Measurements from ENCODE around the gene OLFM1.

Gene OLFM1

GRCh38 chr9:135145312-135145711 is 57.8 kb downstream of the OLFM1 start:
- H2AFZ ChIP-seq (ENCODE audit: low read depth, low read length) = no peak overlapping the region
- no peak overlapping the region for H3K27ac ChIP-seq (ENCODE audit: low read length)
- H3K27me3 ChIP-seq (ENCODE audit: low read depth, low read length) = no peaks in the 10 kb centered on the region

GRCh38 chr9:135146241-135146640 is 58.8 kb downstream of the OLFM1 start:
- Histone ChIP-seq H3K4me3 (ENCODE audit: low read length) (no peak overlapping the region), H3K9ac (ENCODE audit: low read length) (no peak overlapping the region), H3K27me3 (ENCODE audit: low read depth, low read length) (no peaks in the 10 kb centered on the region), H3K79me2 (ENCODE audit: low read length) (no peaks in the 10 kb centered on the region), H3K4me1 (ENCODE audit: low read length) (no peaks in the 10 kb centered on the region), H3K36me3 (replicated peaks; ENCODE audit: low read depth, low read length) (no peaks in the 10 kb centered on the region), H3K4me2 (ENCODE audit: low read length) (no peak overlapping the region), H3K27ac (ENCODE audit: low read length) (no peak overlapping the region), H4K20me1 (ENCODE audit: insufficient read depth, low read length) (no peaks in the 10 kb centered on the region), H3K9me3 (ENCODE audit: insufficient read depth, low read length) (no peaks in the 10 kb centered on the region), H2AFZ (ENCODE audit: low read depth, low read length) (no peak overlapping the region)
- TF ChIP-seq CTCF (IDR thresholded peaks at IDR 0.05; ENCODE audit: low read depth, low read length) (no peak), EZH2phosphoT487 (IDR thresholded peaks at IDR 0.05; ENCODE audit: low read depth) (no peak)

More at GRCh38 chr9:135145312-135145711, 57.8 kb downstream of the OLFM1 start:
- no peaks in the 10 kb centered on the region for H3K36me3 ChIP-seq (replicated peaks; ENCODE audit: low read depth, low read length)
- TF ChIP-seq CTCF (IDR thresholded peaks at IDR 0.05; ENCODE audit: low read depth, low read length) (no peak), EZH2phosphoT487 (IDR thresholded peaks at IDR 0.05; ENCODE audit: low read depth) (no peak)
- no peak overlapping the region for H3K4me2 ChIP-seq (ENCODE audit: low read length)
- H3K9ac ChIP-seq (ENCODE audit: low read length) = no peak overlapping the region
- no peaks in the 10 kb centered on the region for H3K9me3 ChIP-seq (ENCODE audit: insufficient read depth, low read length)
- no peaks in the 10 kb centered on the region for H4K20me1 ChIP-seq (ENCODE audit: insufficient read depth, low read length)
- no peak overlapping the region for H3K4me3 ChIP-seq (ENCODE audit: low read length)
- H3K4me1 ChIP-seq (ENCODE audit: low read length) = no peaks in the 10 kb centered on the region
- no peaks in the 10 kb centered on the region for H3K79me2 ChIP-seq (ENCODE audit: low read length)

GRCh38 chr9:135146766-135147473 is 59.5 kb downstream of the OLFM1 start:
- Histone ChIP-seq H3K4me1 (ENCODE audit: low read length) (no peaks in the 10 kb centered on the region), H3K4me3 (ENCODE audit: low read length) (no peak overlapping the region), H3K9ac (ENCODE audit: low read length) (no peak overlapping the region), H3K36me3 (replicated peaks; ENCODE audit: low read depth, low read length) (no peaks in the 10 kb centered on the region), H3K27ac (ENCODE audit: low read length) (no peak overlapping the region), H3K27me3 (ENCODE audit: low read depth, low read length) (no peaks in the 10 kb centered on the region), H3K4me2 (ENCODE audit: low read length) (no peak overlapping the region), H2AFZ (ENCODE audit: low read depth, low read length) (no peak overlapping the region), H3K9me3 (ENCODE audit: insufficient read depth, low read length) (no peaks in the 10 kb centered on the region), H4K20me1 (ENCODE audit: insufficient read depth, low read length) (no peaks in the 10 kb centered on the region), H3K79me2 (ENCODE audit: low read length) (no peaks in the 10 kb centered on the region)
- TF ChIP-seq EZH2phosphoT487 (IDR thresholded peaks at IDR 0.05; ENCODE audit: low read depth) = no peak
- TF ChIP-seq CTCF (IDR thresholded peaks at IDR 0.05; ENCODE audit: low read depth, low read length) = no peak

GRCh38 chr9:135147474-135147805 is 60.0 kb downstream of the OLFM1 start:
- Histone ChIP-seq H3K9me3 (ENCODE audit: insufficient read depth, low read length) (no peaks in the 10 kb centered on the region), H3K4me2 (ENCODE audit: low read length) (no peak overlapping the region), H3K4me1 (ENCODE audit: low read length) (no peaks in the 10 kb centered on the region), H4K20me1 (ENCODE audit: insufficient read depth, low read length) (no peaks in the 10 kb centered on the region), H3K79me2 (ENCODE audit: low read length) (no peaks in the 10 kb centered on the region), H3K4me3 (ENCODE audit: low read length) (no peak overlapping the region), H2AFZ (ENCODE audit: low read depth, low read length) (no peak overlapping the region), H3K9ac (ENCODE audit: low read length) (no peak overlapping the region), H3K27ac (ENCODE audit: low read length) (no peak overlapping the region), H3K27me3 (ENCODE audit: low read depth, low read length) (no peaks in the 10 kb centered on the region), H3K36me3 (replicated peaks; ENCODE audit: low read depth, low read length) (no peaks in the 10 kb centered on the region)
- TF ChIP-seq CTCF (IDR thresholded peaks at IDR 0.05; ENCODE audit: low read depth, low read length) (no peak), EZH2phosphoT487 (IDR thresholded peaks at IDR 0.05; ENCODE audit: low read depth) (no peak)
